Measurements from ENCODE around the gene NAXE. TPM values are rescaled to one million over a fixed set of nuclear protein-coding genes. Genes with fewer than 3 reads are reported as not detected.

The NAXE gene
- total RNA-seq, 1 donor from 2014 or later, result 62.2 TPM

DNA sequence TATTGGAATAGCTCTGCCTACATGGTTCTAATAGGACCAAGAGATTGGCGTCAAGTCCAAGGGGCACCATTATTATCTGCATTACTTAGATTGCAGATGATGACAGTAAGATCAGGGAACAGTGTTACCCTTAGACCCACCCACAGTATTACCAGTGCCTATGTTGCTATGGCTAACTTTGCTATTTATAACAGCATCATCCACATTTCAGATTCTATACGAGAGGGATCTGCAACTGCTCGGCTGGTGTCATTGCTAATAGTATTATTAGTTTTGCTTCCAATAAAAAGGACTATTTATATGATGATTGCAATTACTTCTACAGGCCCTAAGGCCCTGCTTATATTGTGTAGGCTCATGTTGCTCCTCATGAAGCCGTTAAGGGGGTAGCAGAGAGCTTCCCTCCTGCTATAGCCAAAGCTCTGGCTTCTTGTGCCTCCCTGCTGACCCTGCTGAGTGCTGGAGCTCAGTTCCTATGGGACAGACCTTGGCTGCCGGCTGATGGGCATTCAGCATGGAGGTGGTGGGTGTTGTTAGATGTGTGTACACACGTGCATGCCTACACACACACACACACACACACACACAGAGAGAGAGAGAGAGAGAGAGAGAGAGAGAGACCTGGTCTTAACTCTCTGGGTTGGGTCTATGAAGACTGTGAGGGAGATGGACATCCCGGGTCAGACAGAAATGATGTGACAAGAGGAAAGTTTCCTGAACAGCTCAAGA lies 51.6 kb downstream of the NAXE start:
- no peak for ATAC-seq
- H3K27ac ChIP-seq, result no peak overlapping the region
- TF ChIP-seq, protein P1, sequence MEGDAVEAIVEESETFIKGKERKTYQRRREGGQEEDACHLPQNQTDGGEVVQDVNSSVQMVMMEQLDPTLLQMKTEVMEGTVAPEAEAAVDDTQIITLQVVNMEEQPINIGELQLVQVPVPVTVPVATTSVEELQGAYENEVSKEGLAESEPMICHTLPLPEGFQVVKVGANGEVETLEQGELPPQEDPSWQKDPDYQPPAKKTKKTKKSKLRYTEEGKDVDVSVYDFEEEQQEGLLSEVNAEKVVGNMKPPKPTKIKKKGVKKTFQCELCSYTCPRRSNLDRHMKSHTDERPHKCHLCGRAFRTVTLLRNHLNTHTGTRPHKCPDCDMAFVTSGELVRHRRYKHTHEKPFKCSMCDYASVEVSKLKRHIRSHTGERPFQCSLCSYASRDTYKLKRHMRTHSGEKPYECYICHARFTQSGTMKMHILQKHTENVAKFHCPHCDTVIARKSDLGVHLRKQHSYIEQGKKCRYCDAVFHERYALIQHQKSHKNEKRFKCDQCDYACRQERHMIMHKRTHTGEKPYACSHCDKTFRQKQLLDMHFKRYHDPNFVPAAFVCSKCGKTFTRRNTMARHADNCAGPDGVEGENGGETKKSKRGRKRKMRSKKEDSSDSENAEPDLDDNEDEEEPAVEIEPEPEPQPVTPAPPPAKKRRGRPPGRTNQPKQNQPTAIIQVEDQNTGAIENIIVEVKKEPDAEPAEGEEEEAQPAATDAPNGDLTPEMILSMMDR (IDR thresholded peaks at IDR 0.05), result no peak
- no peaks in the 10 kb centered on the region for H3K36me3 ChIP-seq
- intact Hi-C loops (cut with DNase I), result no loop called here
- H3K9me3 ChIP-seq, result no peaks in the 10 kb centered on the region
- no peak for DNase-seq
- H3K27me3 ChIP-seq (ENCODE audit: low read depth), result peaks cover 94% of the 10 kb centered on the region
- H3K4me3 ChIP-seq, result no peak overlapping the region
- H3K4me1 ChIP-seq, result peaks cover 12% of the 10 kb centered on the region

DNA sequence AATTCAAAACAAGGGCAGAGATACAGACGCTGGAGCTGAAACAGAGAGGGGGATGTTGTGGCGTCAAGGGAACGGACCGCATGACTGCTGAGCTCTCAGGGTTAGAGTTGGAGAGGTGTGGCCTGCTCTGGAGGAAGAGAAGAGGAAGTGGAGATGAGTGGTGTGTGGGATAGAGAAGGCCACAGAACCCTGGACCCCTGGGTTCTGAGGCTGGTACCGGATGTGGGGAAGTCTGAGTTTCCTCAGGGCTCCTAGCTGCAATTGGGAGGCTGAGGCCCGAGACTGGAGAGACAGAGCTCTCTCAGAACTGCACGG lies 52.2 kb downstream of the NAXE start:
- Histone ChIP-seq H3K36me3 (no peaks in the 10 kb centered on the region), H3K9me3 (no peaks in the 10 kb centered on the region), H3K4me3 (no peak overlapping the region), H3K4me1 (peaks cover 12% of the 10 kb centered on the region), H3K27me3 (ENCODE audit: low read depth) (peaks cover 94% of the 10 kb centered on the region), H3K27ac (no peak overlapping the region)
- ATAC-seq (peak; percentile 23 to 29), DNase-seq (no peak)
- TF ChIP-seq, protein P1 (IDR thresholded peaks at IDR 0.05), result no peak
- intact Hi-C loops (cut with DNase I), result no loop called here

Other genes starting within 250 kb of the NAXE start
- not detected for gene RHBG, start 222.6 kb upstream of the NAXE start, total RNA-seq
- 51.0 TPM for gene MEF2D, start 91.0 kb upstream of the NAXE start, total RNA-seq
- 1.7 TPM for gene IQGAP3, start 19.2 kb upstream of the NAXE start, total RNA-seq
- gene TTC24, start 12.1 kb upstream of the NAXE start, total RNA-seq, result not detected
- gene GPATCH4, start 9.7 kb downstream of the NAXE start, total RNA-seq, result 17.9 TPM
- 0.21 TPM for gene HAPLN2, start 27.6 kb downstream of the NAXE start, total RNA-seq
- not detected for gene BCAN, start 50.3 kb downstream of the NAXE start, total RNA-seq
- 39.8 TPM for gene NES, start 85.6 kb downstream of the NAXE start, total RNA-seq
- 2.1 TPM for gene CRABP2, start 113.8 kb downstream of the NAXE start, total RNA-seq
- gene METTL25B, start 136.7 kb downstream of the NAXE start, total RNA-seq, result 41.0 TPM
- gene ISG20L2, start 137.0 kb downstream of the NAXE start, total RNA-seq, result 22.6 TPM
- gene MRPL24, start 149.3 kb downstream of the NAXE start, total RNA-seq, result 43.7 TPM
- 146 TPM for gene HDGF, start 159.9 kb downstream of the NAXE start, total RNA-seq
- gene PRCC, start 175.8 kb downstream of the NAXE start, total RNA-seq, result 51.9 TPM
- 3.5 TPM for gene SH2D2A, start 225.1 kb downstream of the NAXE start, total RNA-seq

All from lower lobe of right lung (tissue), 2 donors.